GM20431 (cell line): ENCODE data around the gene PIP5K1C.

Experiments used
- in situ Hi-C: fragments of 300-500 bp; cut with MseI, MboI; formaldehyde crosslinking; loops from one replicate; pipeline ENCODE4 v1.15.0; 2020; ENCODE audit warnings: low sequenced_read_pairs; ENCODE audit not compliant: unreplicated experiment

Gene PIP5K1C

GRCh38 chr19:3695986-3696659, 4.1 kb downstream of the PIP5K1C start:
- in situ Hi-C loops: no loop called here

GRCh38 chr19:3695124-3695733, 5.0 kb downstream of the PIP5K1C start:
- in situ Hi-C loops: no loop called here

DNA sequence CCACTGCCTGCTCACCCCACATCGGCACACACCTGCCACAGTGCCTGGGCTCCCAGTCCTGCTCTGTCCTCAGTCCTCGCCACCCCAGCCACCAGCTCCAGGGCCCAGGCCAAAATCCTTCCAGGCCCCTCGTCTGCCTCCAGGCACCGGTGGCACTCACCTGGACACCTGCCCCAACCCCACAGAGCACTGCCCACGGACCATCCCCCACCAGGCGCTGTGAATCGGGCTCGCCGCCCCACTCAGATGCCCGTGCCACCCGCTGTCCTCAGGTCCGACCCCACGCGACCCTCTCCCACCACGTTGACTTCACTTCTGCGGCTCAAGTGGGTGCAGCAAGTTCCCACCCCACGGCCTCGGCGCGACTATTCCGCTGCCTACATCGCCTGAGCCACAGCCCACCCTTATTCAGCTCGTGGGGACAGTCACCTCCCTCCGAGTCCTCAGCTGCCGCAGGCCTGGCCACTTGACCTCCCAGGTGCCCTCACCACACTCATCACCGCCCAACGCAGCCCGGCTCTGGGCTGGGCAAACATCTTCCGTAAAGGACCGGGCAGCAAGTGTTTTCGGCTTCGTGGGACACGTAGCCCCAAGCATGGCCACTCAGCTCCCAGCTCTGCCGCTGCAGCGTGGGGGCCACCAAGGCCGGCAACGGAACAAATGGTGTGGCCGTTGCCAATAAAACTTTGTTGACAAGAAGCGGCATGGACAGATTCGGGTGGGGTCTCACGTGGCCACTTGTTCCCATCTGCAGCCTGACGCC, 5.7 kb downstream of the PIP5K1C start:
- in situ Hi-C loops: no loop called here

- in situ Hi-C loops: no loop called here
These were observed 7.0 kb downstream of the PIP5K1C start for GRCh38 chr19:3693025-3693925.

DNA sequence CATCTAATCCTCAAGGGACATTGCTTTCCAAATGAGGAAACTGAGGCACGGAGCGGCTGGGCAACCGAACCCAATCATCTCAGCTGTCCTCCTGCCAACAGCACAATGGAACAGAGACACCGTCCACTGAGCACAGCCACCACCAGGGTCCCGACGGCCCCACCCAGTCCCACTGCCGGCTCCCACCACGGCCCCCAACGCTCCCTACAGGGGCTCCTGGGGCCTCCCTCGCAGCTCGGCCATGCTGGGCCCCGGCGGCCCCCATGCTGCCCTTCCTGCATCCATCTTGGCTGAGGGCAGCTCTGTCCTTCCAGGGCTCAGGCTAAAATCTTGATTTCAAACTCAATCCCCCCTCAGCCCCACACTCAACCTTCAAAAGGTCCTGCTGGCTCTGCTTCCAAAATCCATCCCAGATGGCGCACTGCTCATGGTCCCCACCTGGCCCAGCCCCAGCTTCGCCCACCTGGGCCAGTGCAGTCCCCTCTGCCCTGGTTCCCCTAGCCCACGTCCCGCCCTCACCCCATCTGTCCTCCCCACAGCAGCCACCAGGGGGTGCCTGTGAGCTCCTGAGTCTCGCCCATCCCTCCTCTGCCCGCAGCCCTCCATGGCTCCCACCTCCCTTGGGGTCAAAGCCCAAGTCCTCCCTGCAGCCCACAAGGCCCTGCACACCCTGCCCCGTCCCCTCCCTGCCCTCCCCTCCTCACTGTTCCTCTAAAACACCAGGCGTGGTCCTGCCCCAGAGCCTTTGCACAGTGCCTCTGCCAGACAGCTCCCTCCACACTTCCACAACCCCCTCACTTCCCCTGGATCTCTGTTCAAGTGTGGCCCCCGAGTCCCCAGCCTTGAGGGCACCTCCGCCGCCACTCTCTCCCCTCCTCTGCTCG, 7.9 kb downstream of the PIP5K1C start:
- in situ Hi-C loops: no loop called here

GRCh38 chr19:3691726-3692125, 8.5 kb downstream of the PIP5K1C start:
- in situ Hi-C loops: no loop called here

DNA sequence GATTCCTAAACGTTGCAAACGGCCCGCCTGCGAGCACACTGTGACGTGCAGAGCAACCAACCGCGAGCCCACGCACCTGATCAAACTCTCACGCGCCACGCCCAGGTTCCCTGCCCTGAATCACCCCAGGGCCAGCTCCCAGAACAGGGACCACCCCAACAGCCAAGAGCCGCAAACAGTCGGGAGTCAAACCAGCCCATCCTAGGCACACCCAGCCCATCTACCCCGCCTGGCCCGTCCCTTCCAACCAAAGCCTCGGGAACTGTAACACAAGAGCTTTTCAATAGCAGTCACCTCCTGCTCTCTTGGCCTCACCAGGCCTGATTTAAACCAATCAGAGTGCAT, 8.9 kb downstream of the PIP5K1C start:
- in situ Hi-C loops: no loop called here

GRCh38 chr19:3690551-3691371, 9.5 kb downstream of the PIP5K1C start:
- in situ Hi-C loops: no loop called here

DNA sequence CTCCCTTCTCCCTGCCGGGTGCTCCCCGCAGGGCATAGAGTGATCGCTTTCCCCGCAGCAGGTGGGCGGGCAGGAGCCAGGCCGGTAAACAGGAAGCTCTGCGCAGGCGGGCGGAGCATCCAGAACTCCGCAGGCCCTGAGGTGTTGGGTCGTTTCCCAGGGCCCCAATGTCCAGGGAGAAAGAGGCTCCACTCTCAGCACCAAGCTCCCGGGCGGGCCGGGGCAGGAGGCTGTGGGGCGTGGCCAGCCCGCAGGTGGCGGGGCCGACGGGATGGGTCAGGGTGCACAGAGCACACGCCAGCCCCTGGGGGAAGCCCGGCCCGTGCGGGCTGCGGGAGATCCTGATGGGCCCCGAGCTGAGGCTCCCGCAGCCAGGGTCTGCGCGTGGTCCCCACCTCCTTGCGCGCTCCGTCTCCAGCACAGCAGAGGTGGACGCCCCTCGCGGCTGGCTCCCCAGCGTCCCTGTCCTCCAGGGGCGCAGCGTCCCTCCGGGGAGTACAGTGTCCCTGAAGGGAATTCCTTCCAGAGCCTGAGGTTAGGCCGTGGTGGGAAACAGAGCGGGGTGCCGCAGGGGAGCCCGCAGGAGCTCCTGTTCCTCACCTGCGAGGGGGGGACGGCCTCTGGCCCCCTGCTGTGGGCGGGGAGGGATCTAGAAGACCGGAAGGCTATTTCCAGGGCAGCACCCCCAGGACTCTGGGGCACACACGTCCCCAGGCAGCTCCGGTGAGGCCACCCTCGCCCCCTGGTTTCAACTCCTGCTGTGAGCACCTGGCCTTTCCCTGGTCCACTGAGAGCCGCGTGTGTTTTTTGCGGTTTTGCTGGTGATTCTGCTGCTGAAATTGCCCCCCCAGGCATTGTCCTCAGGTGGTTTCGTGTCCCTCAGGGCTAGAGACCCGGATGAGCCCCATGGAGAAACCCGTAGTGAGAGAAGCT, 12.2 kb downstream of the PIP5K1C start:
- in situ Hi-C loops: no loop called here

DNA sequence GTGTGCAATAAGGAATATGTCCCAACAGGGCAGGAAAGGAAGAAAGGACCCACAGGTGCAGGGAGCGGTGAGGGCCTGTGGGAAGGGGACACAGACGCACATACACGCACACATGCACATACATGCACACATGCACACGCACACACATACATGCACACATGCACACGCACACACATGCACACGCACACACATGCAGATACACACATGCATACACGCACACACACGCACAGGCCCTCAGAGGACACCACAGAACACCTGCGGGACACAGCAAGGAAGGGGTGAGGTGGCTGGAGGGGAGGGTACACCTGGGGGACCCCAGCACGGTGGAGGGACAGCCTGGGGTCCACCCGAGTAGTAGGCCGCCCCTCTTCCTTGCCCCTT, 12.9 kb downstream of the PIP5K1C start:
- in situ Hi-C loops: no loop called here

DNA sequence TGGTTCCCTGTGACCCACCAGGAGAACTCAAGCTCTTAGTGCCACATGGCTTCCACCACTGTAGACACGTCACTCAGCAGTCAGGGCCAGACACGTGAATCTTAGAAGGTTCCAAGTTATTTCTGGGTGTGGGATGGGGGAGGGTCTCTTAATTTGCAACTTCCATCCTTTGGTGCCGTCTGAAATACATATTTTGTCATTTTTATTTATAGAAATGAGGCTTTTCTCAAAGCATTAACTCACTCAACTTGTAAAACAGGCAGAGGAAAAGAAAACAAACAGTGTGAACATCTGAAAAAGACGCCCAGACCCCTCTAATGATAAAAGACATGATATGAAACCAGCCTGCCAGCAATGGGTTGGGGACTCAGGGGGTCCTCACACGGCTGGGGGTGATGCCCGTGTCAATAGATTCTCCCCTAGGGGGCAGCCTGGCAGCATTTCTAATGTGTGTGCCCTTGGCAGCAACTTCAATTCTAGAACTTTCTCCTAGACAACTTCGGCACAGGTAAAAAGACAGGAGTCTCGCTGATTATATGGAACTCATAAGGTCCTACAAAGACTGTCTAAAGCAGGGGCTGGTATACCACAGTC, 15.4 kb downstream of the PIP5K1C start:
- in situ Hi-C loops: no loop called here

DNA sequence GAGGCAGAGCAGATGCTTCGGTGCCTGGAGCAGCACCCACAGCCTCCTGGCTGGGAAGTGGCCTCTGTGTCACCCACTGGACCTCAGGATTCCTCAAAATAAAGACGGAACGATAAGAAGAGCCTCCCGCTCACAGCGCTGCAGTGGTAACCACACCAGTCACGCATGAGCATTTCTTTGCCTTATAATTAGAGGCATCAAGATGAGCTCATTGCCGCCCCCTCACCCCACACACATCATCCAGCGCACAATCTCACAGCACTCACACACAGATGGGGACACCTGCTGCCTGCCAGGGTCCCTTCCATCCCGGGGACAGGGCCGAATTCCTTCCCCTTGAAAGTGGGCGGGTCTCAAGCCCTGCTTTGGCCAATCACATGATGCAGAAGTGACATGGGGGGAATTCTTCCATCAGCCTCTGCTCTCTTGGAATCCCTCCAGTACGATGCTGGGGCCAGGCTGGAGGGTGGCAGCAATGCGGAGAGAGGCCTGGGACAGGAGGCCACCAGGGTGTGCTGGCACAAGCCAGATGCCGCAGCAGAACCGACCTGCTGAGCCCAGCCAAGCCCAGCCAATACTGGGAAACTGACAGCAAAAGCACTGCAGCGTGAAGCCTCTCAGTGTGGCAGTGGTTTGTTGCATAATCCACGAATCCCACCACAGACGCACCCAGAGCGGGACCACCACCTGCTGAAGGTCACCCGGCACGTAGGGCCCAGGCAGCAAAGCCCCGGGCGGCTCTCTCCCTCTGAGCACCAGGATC, 16.0 kb downstream of the PIP5K1C start:
- in situ Hi-C loops: no loop called here

DNA sequence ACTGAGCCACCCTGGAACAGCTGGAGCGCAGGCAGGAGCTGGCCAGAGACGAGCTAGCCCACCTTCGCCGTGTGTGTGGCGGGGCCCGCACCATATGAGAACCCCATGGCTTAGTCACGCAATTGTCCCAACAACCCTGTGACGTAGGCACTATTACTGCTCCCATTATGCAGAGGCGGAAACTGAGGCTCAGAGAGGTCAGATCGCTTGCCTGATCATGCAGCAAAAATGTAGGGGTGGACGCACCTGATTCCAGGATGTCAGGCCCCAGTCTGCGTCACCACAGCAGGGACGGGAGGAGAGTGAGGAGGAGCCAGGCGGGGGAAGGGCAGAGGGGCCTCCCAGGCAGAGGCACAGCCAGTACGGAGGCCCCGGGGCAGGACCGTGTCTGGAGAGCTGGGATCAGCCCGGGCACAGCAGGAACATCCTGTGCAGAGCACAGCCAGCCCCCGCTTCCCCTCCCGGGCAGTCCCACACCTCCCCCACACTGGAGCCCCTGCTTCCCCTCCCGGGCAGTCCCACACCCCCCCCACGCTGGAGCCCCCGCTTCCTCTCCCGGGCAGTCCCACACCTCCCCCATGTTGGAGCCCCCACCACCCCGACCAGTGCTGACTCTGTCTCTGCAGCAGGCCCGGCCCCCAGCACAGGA, 16.7 kb downstream of the PIP5K1C start:
- in situ Hi-C loops: no loop called here

- in situ Hi-C loops: no loop called here
These were observed 17.4 kb downstream of the PIP5K1C start for GRCh38 chr19:3682741-3683404.

GRCh38 chr19:3682286-3682685, 18.0 kb downstream of the PIP5K1C start:
- in situ Hi-C loops: no loop called here

DNA sequence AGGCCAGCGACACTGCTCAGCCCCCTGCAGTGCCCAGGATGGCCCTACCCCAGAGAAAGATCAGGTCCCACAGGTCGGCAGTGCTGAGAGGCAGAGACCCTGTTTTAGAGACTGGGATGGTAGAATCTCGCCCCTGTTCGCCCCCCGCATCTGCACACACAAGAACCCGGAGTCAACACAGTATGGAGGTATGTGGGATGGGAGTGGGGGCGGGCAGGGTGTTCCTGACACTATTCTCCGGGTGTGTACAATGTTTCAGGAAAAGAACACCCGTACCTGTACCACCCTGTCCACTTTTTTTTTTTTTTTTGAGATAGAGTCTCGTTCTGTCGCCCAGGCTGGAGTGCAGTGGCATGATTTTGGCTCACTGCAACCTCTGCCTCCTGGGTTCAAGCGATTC, 19.3 kb downstream of the PIP5K1C start:
- in situ Hi-C loops: no loop called here
